OCI-LY1 (cell line): Measurements from ENCODE around the gene MYLK4.
"Not testable (repeated sequence)": the region's sequence is repeated elsewhere in the genome, so short reads cannot be mapped to it uniquely, and the experiment has no call there.

Source experiments
- H2AFZ ChIP-seq: fragments of 200-600 bp; sonication (generic), shearing (Covaris generic); 2 replicates; pipeline ENCODE4 v1.6.0; 2014; ENCODE audit warnings: antibody characterized with exemption, mild to moderate bottlenecking, low read length
- H3F3A ChIP-seq: fragments of 200-600 bp; sonication (generic), shearing (Covaris generic); 2 replicates; pipeline ENCODE4 v1.6.0; 2014; ENCODE audit warnings: mild to moderate bottlenecking, antibody characterized with exemption, low read length, moderate library complexity; ENCODE audit not compliant: insufficient read depth
- H3K27ac ChIP-seq: fragments of 200-600 bp; sonication (generic); 2 replicates; pipeline ENCODE4 v1.5.1; 2014; ENCODE audit warnings: low read length, mixed run types, mild to moderate bottlenecking, low read depth; ENCODE audit not compliant: poor library complexity, severe bottlenecking
- H3K27me3 ChIP-seq: fragments of 200-600 bp; sonication (generic); 2 replicates; pipeline ENCODE4 v1.6.0; 2014; ENCODE audit warnings: antibody characterized with exemption, mild to moderate bottlenecking, low read length, moderate library complexity; ENCODE audit not compliant: insufficient read depth
- H3K36me3 ChIP-seq: fragments of 200-600 bp; sonication (generic); 2 replicates; pipeline ENCODE4 v1.6.1; 2014; ENCODE audit warnings: mild to moderate bottlenecking, antibody characterized with exemption, low read length, moderate library complexity, mixed read lengths; ENCODE audit not compliant: insufficient read depth
- H3K4me1 ChIP-seq: fragments of 200-600 bp; sonication (generic); 2 replicates; pipeline ENCODE4 v1.5.1; 2014; ENCODE audit warnings: mild to moderate bottlenecking, low read length, moderate library complexity; ENCODE audit not compliant: insufficient read depth, severe bottlenecking
- H3K4me2 ChIP-seq: fragments of 200-600 bp; sonication (generic), shearing (Covaris generic); 2 replicates; pipeline ENCODE4 v1.6.1; 2014; ENCODE audit warnings: low read length
- H3K4me3 ChIP-seq: fragments of 200-600 bp; sonication (generic); 2 replicates; pipeline ENCODE4 v1.5.1; 2014; ENCODE audit warnings: low read length, low read depth, mild to moderate bottlenecking, mixed read lengths; ENCODE audit not compliant: poor library complexity, severe bottlenecking
- H3K79me2 ChIP-seq: fragments of 200-600 bp; shearing (Covaris generic); 2 replicates; pipeline ENCODE4 v1.6.1; 2016; ENCODE audit warnings: mixed run types, low read length, mixed read lengths; ENCODE audit not compliant: insufficient read depth
- H3K9ac ChIP-seq: fragments of 200-600 bp; sonication (generic), shearing (Covaris generic); 2 replicates; pipeline ENCODE4 v1.6.1; 2014; ENCODE audit warnings: mild to moderate bottlenecking, low read length, mixed read lengths
- H3K9me2 ChIP-seq: fragments of 200-600 bp; sonication (generic), shearing (Covaris generic); 2 replicates; pipeline ENCODE4 v1.6.1; 2014; ENCODE audit warnings: low read depth, mild to moderate bottlenecking, low read length, mixed read lengths
- H3K9me3 ChIP-seq: fragments of 200-600 bp; shearing (Covaris generic); 2 replicates; pipeline ENCODE4 v1.6.1; 2014; ENCODE audit warnings: low read length, mixed read lengths
- H4K20me1 ChIP-seq: fragments of 200-600 bp; sonication (generic), shearing (Covaris generic); 2 replicates; pipeline ENCODE4 v1.6.0; 2016; ENCODE audit warnings: mild to moderate bottlenecking, low read length; ENCODE audit not compliant: insufficient read depth
- CTCF ChIP-seq: fragments of 200-600 bp; sonication (generic), shearing (Covaris generic); IDR thresholded peaks from 2 replicates; pipeline ENCODE4 v1.5.1; 2017; ENCODE audit warnings: mild to moderate bottlenecking, antibody characterized with exemption, low read length, moderate library complexity, mixed read lengths
- EZH2 ChIP-seq: fragments of 200-600 bp; sonication (generic), shearing (Covaris generic); IDR thresholded peaks from 2 replicates; pipeline ENCODE4 v1.8.0; 2017; ENCODE audit warnings: borderline replicate concordance, mixed run types, mild to moderate bottlenecking, antibody characterized with exemption, low read length, moderate library complexity, mixed read lengths

The MYLK4 gene

GRCh38 chr6:2763345-2763841 lies 12.7 kb upstream of the MYLK4 start:
- no peaks in the 10 kb centered on the region for H3K9me2 ChIP-seq
- H3K4me1 ChIP-seq, result peaks cover 22% of the 10 kb centered on the region
- no peaks in the 10 kb centered on the region for H3K27me3 ChIP-seq
- H3K36me3 ChIP-seq, result no peaks in the 10 kb centered on the region
- no peak overlapping the region for H3K4me2 ChIP-seq
- H4K20me1 ChIP-seq, result no peaks in the 10 kb centered on the region
- no peaks in the 10 kb centered on the region for H3F3A ChIP-seq
- peaks cover 24% of the 10 kb centered on the region for H3K79me2 ChIP-seq
- no peak overlapping the region for H3K27ac ChIP-seq
- TF ChIP-seq CTCF (no peak), EZH2 (no peak)
- H3K4me3 ChIP-seq, result no peak overlapping the region
- H2AFZ ChIP-seq, result no peak overlapping the region
- no peaks in the 10 kb centered on the region for H3K9me3 ChIP-seq
- H3K9ac ChIP-seq, result no peak overlapping the region

GRCh38 chr6:2762868-2763267 lies 12.1 kb upstream of the MYLK4 start:
- not testable (repeated sequence) for H3F3A ChIP-seq, H2AFZ ChIP-seq, H4K20me1 ChIP-seq, H3K9me2 ChIP-seq, H3K4me3 ChIP-seq, H3K4me2 ChIP-seq, H3K9me3 ChIP-seq, H3K27me3 ChIP-seq, H3K27ac ChIP-seq, H3K36me3 ChIP-seq, H3K9ac ChIP-seq
- H3K79me2 ChIP-seq, result peaks cover 19% of the 10 kb centered on the region
- peaks cover 17% of the 10 kb centered on the region for H3K4me1 ChIP-seq

- TF ChIP-seq EZH2 (no peak), CTCF (peak; percentile 49)
- Histone ChIP-seq H3K9me3 (no peaks in the 10 kb centered on the region), H3F3A (no peaks in the 10 kb centered on the region), H3K9me2 (no peaks in the 10 kb centered on the region), H3K27me3 (no peaks in the 10 kb centered on the region), H3K36me3 (no peaks in the 10 kb centered on the region), H3K4me2 (no peak overlapping the region), H3K9ac (no peak overlapping the region), H4K20me1 (no peaks in the 10 kb centered on the region), H3K4me1 (peaks cover 7% of the 10 kb centered on the region), H3K4me3 (no peak overlapping the region), H2AFZ (no peak overlapping the region), H3K27ac (no peak overlapping the region), H3K79me2 (peaks cover 2% of the 10 kb centered on the region)
Observed at GRCh38 chr6:2760882-2761842, 10.4 kb upstream of the MYLK4 start.
